Peyer's patch (tissue), 4 donors: ENCODE results near the gene RRP1B.

Experiments
- POLR2A ChIP-seq, 2 donors: fragments of 450-650 bp; IDR thresholded peaks; one replicate each; pipeline ENCODE4 v1.5.1; 2017; ENCODE audit warnings: antibody characterized with exemption in 2 of 2, mild to moderate bottlenecking in 2 of 2, moderate library complexity in 2 of 2
- TF ChIP-seq, protein P1 (sequence below), 6 experiments: fragments of 450-650 bp in 4 of 6; fragments of 200-600 bp in 2 of 6; sonication (generic) in 1 of 6; IDR thresholded peaks; one replicate each; pipeline ENCODE4 v1.5.1; 2017 to 2019; ENCODE audit warnings: antibody characterized with exemption in 6 of 6, mild to moderate bottlenecking in 3 of 6, moderate library complexity in 1 of 6

DNA sequence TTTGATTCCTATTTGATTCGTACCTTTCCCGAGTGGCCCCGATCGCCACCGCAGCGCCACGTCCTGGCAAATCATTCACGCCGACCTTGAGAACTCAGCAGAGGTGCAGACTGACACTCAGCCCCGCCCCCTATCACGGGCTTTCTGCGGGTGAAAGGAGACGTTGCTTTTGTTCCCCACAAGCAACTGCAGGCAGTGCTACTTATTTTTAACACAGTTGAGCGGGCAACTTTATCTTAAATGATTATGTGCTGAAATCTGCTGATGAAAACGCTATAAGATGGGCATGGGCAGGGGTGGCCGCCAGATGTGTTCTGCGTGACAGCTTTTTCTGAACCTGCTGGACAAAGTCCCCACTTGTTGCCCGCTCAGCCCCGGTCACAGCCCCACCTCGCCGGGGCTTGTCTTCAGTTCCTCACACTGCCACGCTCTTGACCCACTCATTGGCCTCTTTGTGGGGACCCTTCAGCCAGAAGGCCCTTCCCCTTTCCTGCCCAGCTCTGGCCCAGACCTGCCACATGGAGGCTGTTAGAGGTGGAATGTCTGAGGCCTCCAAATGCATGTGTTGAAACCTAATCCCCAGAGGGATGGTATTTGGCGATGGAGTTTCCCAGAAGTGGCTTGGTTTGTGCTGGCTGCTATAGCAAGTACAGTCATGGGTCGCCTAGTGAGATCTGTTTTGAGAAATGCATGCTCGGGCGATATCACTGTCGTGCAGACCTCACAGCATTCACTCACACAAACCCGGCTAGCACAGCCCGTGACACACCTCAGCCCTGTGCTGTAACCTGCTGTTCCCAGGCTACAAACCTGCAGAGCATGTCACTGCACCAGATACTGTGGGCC lies 43.9 kb downstream of the RRP1B start:
- TF ChIP-seq, protein P1, sequence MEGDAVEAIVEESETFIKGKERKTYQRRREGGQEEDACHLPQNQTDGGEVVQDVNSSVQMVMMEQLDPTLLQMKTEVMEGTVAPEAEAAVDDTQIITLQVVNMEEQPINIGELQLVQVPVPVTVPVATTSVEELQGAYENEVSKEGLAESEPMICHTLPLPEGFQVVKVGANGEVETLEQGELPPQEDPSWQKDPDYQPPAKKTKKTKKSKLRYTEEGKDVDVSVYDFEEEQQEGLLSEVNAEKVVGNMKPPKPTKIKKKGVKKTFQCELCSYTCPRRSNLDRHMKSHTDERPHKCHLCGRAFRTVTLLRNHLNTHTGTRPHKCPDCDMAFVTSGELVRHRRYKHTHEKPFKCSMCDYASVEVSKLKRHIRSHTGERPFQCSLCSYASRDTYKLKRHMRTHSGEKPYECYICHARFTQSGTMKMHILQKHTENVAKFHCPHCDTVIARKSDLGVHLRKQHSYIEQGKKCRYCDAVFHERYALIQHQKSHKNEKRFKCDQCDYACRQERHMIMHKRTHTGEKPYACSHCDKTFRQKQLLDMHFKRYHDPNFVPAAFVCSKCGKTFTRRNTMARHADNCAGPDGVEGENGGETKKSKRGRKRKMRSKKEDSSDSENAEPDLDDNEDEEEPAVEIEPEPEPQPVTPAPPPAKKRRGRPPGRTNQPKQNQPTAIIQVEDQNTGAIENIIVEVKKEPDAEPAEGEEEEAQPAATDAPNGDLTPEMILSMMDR (IDR thresholded peaks at IDR 0.05) = no peak
- TF ChIP-seq POLR2A (IDR thresholded peaks at IDR 0.05) = no peak
